ENCODE measurements around the gene GSTA3. TPM values are rescaled to one million over a fixed set of nuclear protein-coding genes. Genes with fewer than 3 reads are reported as not detected.
"Not testable (repeated sequence)": the region's sequence is repeated elsewhere in the genome, so short reads cannot be mapped to it uniquely, and the experiment has no call there.

GSTA3 gene
- total RNA-seq, 2 experiments from 2014 or later: not detected

DNA sequence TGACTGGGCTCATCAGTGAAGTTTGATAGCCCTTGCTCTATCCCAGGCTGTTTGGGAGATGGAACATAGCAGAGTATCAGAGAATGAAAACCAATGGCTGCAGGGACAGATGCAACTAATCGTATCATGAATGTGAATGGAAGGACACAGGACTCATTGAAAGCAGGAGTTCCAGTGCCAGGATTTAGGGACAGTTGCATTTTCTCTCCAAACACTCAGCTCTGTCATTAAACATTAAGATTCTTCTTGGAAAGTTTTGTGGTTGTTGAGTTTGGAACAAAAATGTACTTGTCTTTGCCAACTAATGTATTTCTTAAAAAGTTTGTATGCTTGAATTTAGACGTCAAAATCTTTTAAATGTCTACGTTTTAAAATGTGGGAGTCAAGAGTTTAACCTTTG lies 37.9 kb downstream of the GSTA3 start:
- no peak for DNase-seq
- ChIA-PET POLR2A (no interaction called here), CTCF (no interaction called here)
- no peaks in the 10 kb centered on the region for H3K36me3 Mint-ChIP-seq (ENCODE audit: low read depth)
- H3K4me1 Mint-ChIP-seq: peaks cover under 1% of the 10 kb centered on the region
- no peak overlapping the region for H3K4me3 Mint-ChIP-seq
- no peaks in the 10 kb centered on the region for H3K9me3 Mint-ChIP-seq
- no peak overlapping the region for H3K27ac Mint-ChIP-seq
- peaks cover 15% of the 10 kb centered on the region for H3K27me3 Mint-ChIP-seq

DNA sequence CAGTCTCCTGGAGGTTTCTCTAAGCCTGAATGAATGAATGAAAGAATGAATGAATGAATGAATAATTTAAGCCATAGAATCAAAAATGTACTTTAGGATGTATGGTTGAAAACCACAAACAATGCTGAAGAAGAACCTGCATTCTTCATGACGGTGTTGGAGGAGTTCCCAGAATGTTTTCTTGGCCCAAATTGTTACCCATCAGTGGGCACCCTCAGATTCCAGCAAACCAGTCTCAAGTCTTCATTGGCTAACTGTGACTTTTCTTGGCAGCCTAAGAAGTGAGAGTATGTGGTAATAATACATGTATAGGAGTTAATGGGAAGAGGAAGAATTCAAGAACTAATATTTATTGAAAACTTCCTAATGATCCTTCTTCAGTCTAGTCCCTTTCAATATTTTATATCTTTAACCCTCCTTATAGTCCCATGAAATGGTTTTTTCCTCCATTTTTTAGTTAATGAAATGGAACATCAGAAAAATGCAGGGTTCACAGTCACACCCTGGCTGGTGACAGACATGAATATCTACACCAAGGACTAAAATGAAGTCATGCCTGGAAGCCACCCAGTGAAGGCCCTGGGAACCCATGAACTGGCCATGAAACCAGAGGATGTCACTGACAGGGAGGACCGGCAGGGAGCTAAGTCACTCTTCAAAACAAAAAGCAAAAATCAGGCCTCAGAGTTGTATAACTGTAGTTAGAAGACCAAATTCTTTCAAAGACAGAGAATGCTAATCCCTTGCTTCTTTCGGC lies 39.0 kb downstream of the GSTA3 start:
- POLR2A ChIA-PET; DNase-seq; H3K4me1 Mint-ChIP-seq; H3K27ac Mint-ChIP-seq; CTCF ChIA-PET; H3K36me3 Mint-ChIP-seq (ENCODE audit: low read depth); H3K9me3 Mint-ChIP-seq; H3K4me3 Mint-ChIP-seq: not testable (repeated sequence)
- H3K27me3 Mint-ChIP-seq: peaks cover 15% of the 10 kb centered on the region

DNA sequence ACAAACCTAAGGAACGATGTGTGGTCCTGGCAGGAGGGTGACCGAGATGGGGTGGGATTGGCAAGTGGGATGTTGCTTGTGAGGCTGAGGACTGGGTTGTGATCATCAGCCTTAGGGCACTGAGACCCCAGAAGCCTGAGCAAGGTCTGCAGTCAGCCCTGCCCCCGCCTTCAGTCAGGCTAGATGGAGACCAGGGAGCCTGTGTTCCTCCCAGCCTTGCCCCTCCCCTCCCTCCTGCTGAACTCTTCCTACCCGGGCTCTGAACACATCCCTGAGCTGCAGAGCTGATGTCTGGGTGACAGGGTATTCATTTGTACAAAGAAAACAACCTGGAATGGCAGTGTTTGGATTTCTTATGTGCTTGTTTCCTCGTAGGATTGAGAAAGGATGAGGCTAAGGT lies 40.6 kb downstream of the GSTA3 start:
- H3K27ac Mint-ChIP-seq; H3K4me1 Mint-ChIP-seq; H3K36me3 Mint-ChIP-seq (ENCODE audit: low read depth); CTCF ChIA-PET; POLR2A ChIA-PET; H3K4me3 Mint-ChIP-seq; H3K9me3 Mint-ChIP-seq; DNase-seq: not testable (repeated sequence)
- peaks cover 22% of the 10 kb centered on the region for H3K27me3 Mint-ChIP-seq

DNA sequence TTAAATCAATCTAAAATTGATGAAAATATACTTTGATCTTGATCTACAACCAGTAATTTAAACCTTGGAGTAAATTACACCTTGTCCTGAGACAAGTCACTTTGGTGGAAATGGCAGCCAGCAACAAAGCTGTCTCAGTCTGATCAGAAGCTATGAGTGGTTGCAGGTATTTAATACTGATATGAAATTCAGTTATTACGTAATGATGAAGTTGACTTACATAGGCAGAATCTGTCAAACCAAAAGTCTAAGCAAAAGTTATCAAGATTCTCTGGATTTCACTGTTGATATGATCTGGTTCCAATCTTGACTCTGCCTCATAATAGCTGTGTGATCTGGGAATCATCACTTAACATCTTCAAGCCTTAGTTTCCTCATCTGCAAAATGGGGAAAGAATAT lies 41.3 kb downstream of the GSTA3 start:
- ChIA-PET POLR2A (no interaction called here), CTCF (no interaction called here)
- Mint-ChIP-seq H3K9me3 (no peaks in the 10 kb centered on the region), H3K27ac (no peak overlapping the region), H3K27me3 (peaks cover 21% of the 10 kb centered on the region), H3K4me3 (no peak overlapping the region), H3K4me1 (no peaks in the 10 kb centered on the region), H3K36me3 (ENCODE audit: low read depth) (no peaks in the 10 kb centered on the region)
- DNase-seq: no peak

DNA sequence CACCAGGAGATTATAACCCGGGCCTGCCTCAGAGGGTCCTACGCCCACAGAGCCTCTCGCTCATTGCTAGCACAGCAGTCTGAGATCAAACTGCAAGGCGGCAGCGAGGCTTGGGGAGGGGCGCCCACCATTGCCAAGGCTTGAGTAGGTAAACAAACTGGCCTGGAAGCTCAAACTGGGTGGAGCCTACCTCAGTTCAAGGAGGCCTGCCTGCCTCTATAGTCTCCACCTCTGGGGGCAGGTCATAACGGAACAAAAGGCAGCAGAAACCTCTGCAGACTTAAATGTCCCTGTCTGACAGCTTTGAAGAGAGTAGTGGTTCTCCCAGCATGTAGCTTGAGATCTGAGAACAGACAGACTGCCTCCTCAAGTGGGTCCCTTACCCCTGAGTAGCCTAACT lies 48.3 kb downstream of the GSTA3 start:
- H3K36me3 Mint-ChIP-seq (ENCODE audit: low read depth); H3K4me1 Mint-ChIP-seq; CTCF ChIA-PET; H3K27ac Mint-ChIP-seq; DNase-seq; H3K9me3 Mint-ChIP-seq; POLR2A ChIA-PET; H3K4me3 Mint-ChIP-seq: not testable (repeated sequence)
- peaks cover 25% of the 10 kb centered on the region for H3K27me3 Mint-ChIP-seq

DNA sequence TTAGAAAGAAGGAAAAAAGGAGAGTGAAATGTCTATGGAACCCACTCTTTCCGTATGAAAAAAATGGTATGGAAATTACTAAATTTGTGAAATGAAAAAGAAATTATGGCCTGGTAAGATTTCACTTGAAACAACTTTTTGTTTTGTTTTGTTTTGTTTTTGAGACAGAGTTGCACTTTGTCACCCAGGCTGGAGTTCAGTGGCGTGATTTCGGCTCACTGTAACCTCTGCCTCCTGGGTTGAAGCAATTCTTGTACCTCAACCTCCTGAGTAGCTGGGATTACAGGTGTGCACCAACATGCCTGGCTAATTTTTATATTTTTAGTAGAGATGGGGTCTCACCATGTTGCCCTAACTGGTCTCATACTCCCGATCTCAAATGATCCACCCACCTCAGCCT lies 51.1 kb downstream of the GSTA3 start:
- H3K4me3 Mint-ChIP-seq: no peak overlapping the region
- POLR2A ChIA-PET: no interaction called here
- no peak overlapping the region for H3K27ac Mint-ChIP-seq
- H3K4me1 Mint-ChIP-seq: peaks cover 2% of the 10 kb centered on the region
- H3K9me3 Mint-ChIP-seq: no peaks in the 10 kb centered on the region
- no peaks in the 10 kb centered on the region for H3K36me3 Mint-ChIP-seq (ENCODE audit: low read depth)
- CTCF ChIA-PET: no interaction called here
- H3K27me3 Mint-ChIP-seq: peaks cover 31% of the 10 kb centered on the region
- no peak for DNase-seq

DNA sequence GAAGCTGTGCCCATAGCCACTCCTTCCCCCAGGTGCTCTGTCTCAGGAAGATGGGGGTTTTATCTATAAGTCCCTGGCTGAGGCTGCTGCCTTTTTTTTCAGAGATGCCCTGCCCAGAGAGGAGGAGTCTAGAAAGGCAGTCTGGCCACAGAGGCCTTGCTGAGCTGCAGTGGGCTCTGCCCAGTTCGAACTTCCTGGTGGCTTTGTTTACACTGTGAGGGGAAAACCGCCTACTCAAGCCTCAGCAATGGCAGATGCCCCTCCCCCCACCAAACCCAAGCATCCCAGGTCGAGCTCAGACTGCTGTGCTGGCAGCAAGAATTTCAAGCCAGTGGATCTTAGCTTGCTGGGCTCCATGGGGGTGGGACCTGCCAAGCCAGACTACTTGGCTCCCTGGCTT lies 53.4 kb downstream of the GSTA3 start:
- CTCF ChIA-PET; H3K27ac Mint-ChIP-seq; H3K9me3 Mint-ChIP-seq; DNase-seq; H3K4me3 Mint-ChIP-seq; H3K4me1 Mint-ChIP-seq; POLR2A ChIA-PET; H3K36me3 Mint-ChIP-seq (ENCODE audit: low read depth): not testable (repeated sequence)
- H3K27me3 Mint-ChIP-seq: peaks cover 41% of the 10 kb centered on the region

DNA sequence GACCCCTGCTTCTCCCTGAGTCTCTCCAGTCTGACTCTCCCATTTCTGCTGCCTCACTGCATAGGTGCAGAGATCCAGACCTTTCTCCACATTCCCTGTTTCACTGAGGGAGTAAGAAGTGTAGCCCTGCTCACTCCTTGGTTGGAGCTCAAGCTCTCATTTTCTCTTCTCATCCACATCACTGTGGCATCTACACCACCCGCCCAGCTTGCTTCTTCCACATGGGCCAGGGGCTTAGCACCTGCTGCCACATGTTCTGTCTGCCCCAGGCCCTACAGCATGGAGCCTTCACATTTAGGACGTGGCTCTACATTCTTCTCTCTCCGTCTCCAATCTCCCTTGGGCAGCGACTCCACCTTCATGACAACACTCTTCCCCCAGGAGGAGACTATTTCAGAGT lies 60.4 kb downstream of the GSTA3 start:
- Mint-ChIP-seq H3K36me3 (ENCODE audit: low read depth) (no peaks in the 10 kb centered on the region), H3K9me3 (no peaks in the 10 kb centered on the region), H3K4me1 (no peaks in the 10 kb centered on the region), H3K27me3 (peaks cover 27% of the 10 kb centered on the region), H3K27ac (no peak overlapping the region), H3K4me3 (no peak overlapping the region)
- ChIA-PET CTCF (no interaction called here), POLR2A (no interaction called here)
- no peak for DNase-seq

Other genes with a start within 250 kb of the GSTA3 start
- 10 to 100 TPM; 20.9 to 23.5 TPM for gene TMEM14A, start 238.6 kb downstream of the GSTA3 start, total RNA-seq
- gene GSTA2, start 146.2 kb downstream of the GSTA3 start, total RNA-seq: not detected
- gene GSTA1, start 105.9 kb downstream of the GSTA3 start, total RNA-seq: not detected
- gene GSTA5, start 68.9 kb downstream of the GSTA3 start, total RNA-seq: not detected
- 10 to 100 TPM; 13.0 TPM for gene GSTA4, start 85.6 kb upstream of the GSTA3 start, total RNA-seq
- 10 to 100 TPM in 1 of 2 experiments, 1 to 10 TPM in 1; 9.9 to 10.5 TPM for gene CILK1, start 152.1 kb upstream of the GSTA3 start, total RNA-seq
- gene FBXO9, start 155.7 kb upstream of the GSTA3 start, total RNA-seq: 10 to 100 TPM; 72.2 to 74.1 TPM
- gene GCM1, start 239.1 kb upstream of the GSTA3 start, total RNA-seq: under 1 TPM in 1 of 2 experiments, not detected in 1; 0.10 TPM

All from activated CD4-positive, alpha-beta memory T cell treated with anti-CD3 and anti-CD28 coated beads, Interleukin-2, amount 10 ng/mL, durations not matched to agents 7 days and 5 days (primary cell).